ENCODE results near the gene PRKN.

PRKN gene

DNA sequence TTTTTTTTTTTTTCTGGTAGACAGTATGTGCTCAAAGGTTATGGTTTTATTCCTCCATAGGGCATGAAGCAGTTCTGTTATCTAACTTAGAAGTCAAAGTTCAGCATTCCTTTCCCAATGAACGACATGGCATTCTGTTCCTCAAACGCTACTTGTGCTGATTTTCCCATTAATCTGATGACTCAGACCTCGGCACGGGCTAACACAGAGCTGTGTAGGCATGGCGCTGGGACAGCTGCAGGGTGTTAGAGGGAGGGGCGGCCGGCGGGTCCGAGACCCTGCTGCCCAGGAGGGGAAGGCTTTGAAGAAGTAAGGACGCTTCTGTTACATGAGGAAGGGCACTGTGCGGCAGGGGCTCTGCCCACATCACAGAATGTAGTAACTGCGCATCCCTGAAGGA lies 1360.1 kb downstream of the PRKN start:
- TF ChIP-seq ZFX (IDR thresholded peaks at IDR 0.05; ENCODE audit: borderline replicate concordance): no peak
- TF ChIP-seq, protein P1, sequence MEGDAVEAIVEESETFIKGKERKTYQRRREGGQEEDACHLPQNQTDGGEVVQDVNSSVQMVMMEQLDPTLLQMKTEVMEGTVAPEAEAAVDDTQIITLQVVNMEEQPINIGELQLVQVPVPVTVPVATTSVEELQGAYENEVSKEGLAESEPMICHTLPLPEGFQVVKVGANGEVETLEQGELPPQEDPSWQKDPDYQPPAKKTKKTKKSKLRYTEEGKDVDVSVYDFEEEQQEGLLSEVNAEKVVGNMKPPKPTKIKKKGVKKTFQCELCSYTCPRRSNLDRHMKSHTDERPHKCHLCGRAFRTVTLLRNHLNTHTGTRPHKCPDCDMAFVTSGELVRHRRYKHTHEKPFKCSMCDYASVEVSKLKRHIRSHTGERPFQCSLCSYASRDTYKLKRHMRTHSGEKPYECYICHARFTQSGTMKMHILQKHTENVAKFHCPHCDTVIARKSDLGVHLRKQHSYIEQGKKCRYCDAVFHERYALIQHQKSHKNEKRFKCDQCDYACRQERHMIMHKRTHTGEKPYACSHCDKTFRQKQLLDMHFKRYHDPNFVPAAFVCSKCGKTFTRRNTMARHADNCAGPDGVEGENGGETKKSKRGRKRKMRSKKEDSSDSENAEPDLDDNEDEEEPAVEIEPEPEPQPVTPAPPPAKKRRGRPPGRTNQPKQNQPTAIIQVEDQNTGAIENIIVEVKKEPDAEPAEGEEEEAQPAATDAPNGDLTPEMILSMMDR (IDR thresholded peaks at IDR 0.05): no peak
- no peak overlapping the region for H3K27ac ChIP-seq

DNA sequence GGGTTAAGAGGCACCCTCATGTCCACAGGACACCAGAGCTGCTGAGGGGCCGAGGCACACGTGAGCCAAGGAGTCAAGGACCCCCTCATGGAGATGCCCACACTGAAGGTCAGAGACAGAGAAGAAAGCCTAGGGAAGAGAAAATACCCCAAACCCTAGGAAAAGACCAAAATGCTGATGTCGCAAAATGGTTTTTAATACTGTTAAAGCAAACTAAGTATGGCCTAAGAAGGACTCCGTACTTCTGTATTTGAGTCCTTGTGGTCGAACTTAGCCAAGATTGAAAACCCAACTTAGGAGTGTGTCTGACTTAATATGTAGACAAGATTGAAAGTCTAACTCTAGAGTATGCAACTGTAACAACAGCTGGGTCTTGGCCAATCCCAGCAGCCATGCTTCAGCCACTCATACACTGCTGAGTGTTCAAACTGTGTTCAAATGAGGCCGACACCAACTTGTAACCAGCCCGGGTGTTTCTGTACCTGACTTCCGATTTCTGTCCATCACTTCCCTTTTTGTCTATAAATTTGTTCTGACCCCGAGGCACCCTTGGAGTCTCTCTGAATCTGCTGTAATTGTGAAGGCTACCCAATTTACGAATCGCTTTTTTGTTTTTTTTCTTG lies 1361.2 kb downstream of the PRKN start:
- TF ChIP-seq ZFX (IDR thresholded peaks at IDR 0.05; ENCODE audit: borderline replicate concordance): no peak
- TF ChIP-seq, protein P1 (IDR thresholded peaks at IDR 0.05): no peak
- no peak overlapping the region for H3K27ac ChIP-seq

DNA sequence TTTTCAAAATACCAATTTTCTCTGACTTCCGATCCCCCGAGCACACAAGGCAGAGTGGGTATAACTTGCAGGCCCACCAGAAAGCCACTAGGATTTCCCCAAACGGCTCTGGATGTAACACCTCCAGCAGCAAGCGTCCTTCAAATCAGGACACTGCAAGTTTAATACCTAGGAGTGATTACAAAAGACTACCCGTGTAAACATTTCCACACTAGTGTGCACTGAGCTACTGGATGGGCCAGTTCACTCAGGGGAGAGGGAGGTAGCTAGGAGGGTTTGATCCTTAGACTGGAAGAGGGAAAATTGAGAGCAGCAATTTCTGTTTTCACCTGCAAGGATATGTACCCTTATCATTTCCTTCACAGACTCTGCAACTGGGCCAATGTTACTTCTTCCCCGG lies 1361.9 kb downstream of the PRKN start:
- H3K27ac ChIP-seq: no peak overlapping the region
- TF ChIP-seq, protein P1 (IDR thresholded peaks at IDR 0.05): no peak
- no peak for TF ChIP-seq ZFX (IDR thresholded peaks at IDR 0.05; ENCODE audit: borderline replicate concordance)

DNA sequence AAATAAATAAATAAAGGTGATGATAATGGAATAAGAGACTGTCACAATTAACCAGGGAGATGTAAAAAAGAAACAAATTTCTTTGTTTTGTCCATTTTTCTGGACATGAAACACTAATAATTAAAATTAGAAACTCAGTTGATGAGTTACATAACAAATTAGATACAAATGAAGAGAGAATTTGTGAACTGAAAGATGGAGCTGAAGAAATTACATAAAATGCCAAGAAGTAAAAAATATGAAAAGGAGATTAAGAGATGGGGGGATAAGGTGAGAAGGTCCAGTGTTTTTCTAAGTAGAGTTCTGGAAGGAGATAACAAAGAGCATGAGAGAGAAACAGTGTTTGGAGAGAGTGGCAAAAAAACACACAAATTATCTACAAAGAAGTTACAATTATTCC lies 1364.3 kb downstream of the PRKN start:
- no peak for TF ChIP-seq ZFX (IDR thresholded peaks at IDR 0.05; ENCODE audit: borderline replicate concordance)
- TF ChIP-seq, protein P1 (IDR thresholded peaks at IDR 0.05): no peak
- H3K27ac ChIP-seq: no peak overlapping the region

DNA sequence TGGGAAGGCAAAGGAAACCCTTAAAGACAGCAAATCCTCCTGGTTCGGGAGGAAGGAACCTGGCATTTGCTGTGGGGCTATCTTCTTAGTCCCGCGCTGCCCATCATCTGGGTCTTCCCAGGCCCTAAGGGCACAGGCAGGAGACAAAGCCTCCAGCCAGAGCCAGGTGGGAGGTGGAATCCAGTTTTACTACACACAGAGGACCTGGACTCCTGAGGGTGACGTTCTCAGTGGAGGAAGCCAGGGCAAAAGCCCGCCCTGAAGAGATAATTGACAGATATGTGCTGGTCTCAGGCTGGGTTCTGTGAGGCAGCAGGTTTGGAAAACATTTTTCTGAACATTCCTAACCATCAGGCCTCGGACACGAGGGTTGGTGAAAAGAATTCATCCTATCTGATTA lies 1365.3 kb downstream of the PRKN start:
- TF ChIP-seq, protein P1 (IDR thresholded peaks at IDR 0.05): no peak
- TF ChIP-seq ZFX (IDR thresholded peaks at IDR 0.05; ENCODE audit: borderline replicate concordance): no peak
- H3K27ac ChIP-seq: no peak overlapping the region

DNA sequence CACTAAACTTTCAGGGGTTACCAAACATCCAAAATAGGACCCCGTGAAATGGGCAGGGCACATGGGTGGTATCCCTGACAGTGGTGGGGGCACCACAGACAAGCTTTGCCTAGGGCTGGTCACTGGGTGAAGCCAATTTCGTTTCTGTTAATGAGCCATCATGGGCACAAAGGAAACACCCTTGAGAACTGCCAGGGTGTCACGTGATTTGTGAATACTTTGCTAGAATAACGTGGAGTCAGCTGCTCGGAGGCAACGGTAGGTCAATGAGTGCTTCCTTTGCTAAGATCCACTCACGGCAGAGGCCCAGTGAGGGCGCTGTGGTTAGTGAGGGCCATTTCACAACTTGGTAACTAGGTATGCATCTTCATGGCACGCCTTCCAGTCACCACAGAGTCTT lies 1366.0 kb downstream of the PRKN start:
- TF ChIP-seq, protein P1 (IDR thresholded peaks at IDR 0.05): no peak
- TF ChIP-seq ZFX (IDR thresholded peaks at IDR 0.05; ENCODE audit: borderline replicate concordance): no peak
- no peak overlapping the region for H3K27ac ChIP-seq

DNA sequence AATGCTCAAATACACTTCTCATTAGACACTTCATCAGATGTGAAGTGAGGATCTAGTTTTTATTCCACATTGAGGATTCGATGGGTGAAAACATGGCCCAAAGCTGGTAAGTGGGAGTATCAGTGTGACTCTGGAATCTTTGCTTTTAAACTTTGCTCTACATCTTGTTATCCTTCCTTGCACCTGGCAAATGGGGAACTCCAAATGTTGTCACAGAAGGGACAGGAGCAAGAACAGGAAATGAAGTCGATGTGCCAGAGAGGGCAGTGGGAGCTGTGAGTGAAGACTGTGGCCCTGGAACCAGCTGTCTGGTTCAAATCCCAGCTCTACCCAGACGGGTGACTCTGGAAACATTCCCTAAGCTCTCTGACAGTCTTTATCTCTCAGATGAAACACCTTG lies 1367.0 kb downstream of the PRKN start:
- TF ChIP-seq ZFX (IDR thresholded peaks at IDR 0.05; ENCODE audit: borderline replicate concordance): no peak
- TF ChIP-seq, protein P1 (IDR thresholded peaks at IDR 0.05): no peak

More for the DNA sequence above, 1367.0 kb downstream of the PRKN start:
- H3K27ac ChIP-seq: no peak overlapping the region

Data from 22Rv1 (cell line).